ENCODE results near the gene PIAS1. TPM values are rescaled to one million over a fixed set of nuclear protein-coding genes. Genes with fewer than 3 reads are reported as not detected.

PIAS1 gene
- total RNA-seq, 4 donors from 2014 or later: 19.9 to 69.2 (median 26.6) TPM

- no peaks in the 10 kb centered on the region for H3K9me3 ChIP-seq
- peak overlapping the region in 1 of 4 donors; percentile 83 for H3K27ac ChIP-seq
- DNase-seq: no peak
- TF ChIP-seq CTCF (IDR thresholded peaks at IDR 0.05) (no peak), POLR2A (IDR thresholded peaks at IDR 0.05) (no peak)
- no peaks in the 10 kb centered on the region for H3K27me3 ChIP-seq
- 93% methylated on average over 6 to 10 of the region's 12 CpGs for WGBS, 2 donors
- intact Hi-C loops (cut with DNase I): no loop called here
- H3K36me3 ChIP-seq: peaks cover 0 to 8% (median 0%) of the 10 kb centered on the region in 3 donors
- H3K4me3 ChIP-seq: no peak overlapping the region
- H3K4me1 ChIP-seq: peaks cover 14 to 45% (median 25%) of the 10 kb centered on the region in 3 donors
These were observed 152.6 kb downstream of the PIAS1 start for GRCh38 chr15:68206711-68207151.

- Histone ChIP-seq H3K4me3 (no peak overlapping the region), H3K27ac (no peak overlapping the region), H3K36me3 (peaks cover 0 to 8% (median 0%) of the 10 kb centered on the region in 3 donors), H3K4me1 (peaks cover 14 to 45% (median 25%) of the 10 kb centered on the region in 3 donors), H3K9me3 (no peaks in the 10 kb centered on the region), H3K27me3 (no peaks in the 10 kb centered on the region)
- whole genome bisulfite sequencing, 2 donors: 80 to 100% methylated on average over 3 to 6 of the region's 12 CpGs
- TF ChIP-seq CTCF (IDR thresholded peaks at IDR 0.05): no peak
- no peak for TF ChIP-seq POLR2A (IDR thresholded peaks at IDR 0.05)
- intact Hi-C loops (cut with DNase I): no loop called here
- no peak for DNase-seq
These were observed 153.2 kb downstream of the PIAS1 start for GRCh38 chr15:68207176-68207935.

- no peaks in the 10 kb centered on the region for H3K27me3 ChIP-seq
- DNase-seq: no peak
- TF ChIP-seq POLR2A (IDR thresholded peaks at IDR 0.05): no peak
- no peak for TF ChIP-seq CTCF (IDR thresholded peaks at IDR 0.05)
- peaks cover 14 to 45% (median 25%) of the 10 kb centered on the region in 3 donors for H3K4me1 ChIP-seq
- no peak overlapping the region for H3K27ac ChIP-seq
- H3K4me3 ChIP-seq: no peak overlapping the region
- intact Hi-C loops (cut with DNase I): no loop called here
- WGBS, 2 donors: 64 to 92% methylated on average over 16 of the region's 16 CpGs
- H3K9me3 ChIP-seq: no peaks in the 10 kb centered on the region
- peaks cover 0 to 8% (median 0%) of the 10 kb centered on the region in 3 donors for H3K36me3 ChIP-seq
These were observed 154.0 kb downstream of the PIAS1 start for GRCh38 chr15:68208136-68208535.

DNA sequence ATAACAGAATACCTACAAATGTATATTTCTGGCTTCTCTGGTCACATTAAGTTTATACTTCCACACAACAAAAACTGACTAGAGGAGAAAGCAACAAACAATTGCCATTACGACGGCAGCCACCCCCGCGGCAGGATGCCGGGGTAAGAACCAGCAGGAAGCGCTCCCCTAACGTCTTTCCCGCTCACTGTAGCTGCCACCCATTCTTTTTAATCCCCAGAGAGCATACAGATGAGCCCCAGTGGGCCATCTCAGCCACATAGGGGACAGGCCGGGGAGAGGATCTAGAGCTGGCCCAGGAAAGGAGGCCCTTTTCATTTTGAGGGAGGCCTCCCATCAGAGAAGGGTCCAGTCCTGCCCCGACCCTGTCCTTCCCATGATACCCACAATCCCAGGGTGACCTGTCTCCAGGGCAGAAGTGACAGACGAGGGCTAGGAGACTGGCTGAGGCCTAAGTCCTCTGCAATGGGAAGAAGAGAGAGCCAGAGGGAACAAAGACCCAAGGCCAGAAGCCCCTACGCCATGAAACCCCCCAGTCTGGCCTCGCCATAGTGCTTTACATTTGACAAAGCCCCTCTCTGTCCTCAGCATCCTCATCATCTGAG is 154.6 kb downstream of the PIAS1 start:
- no peak for DNase-seq

More for the DNA sequence above, 154.6 kb downstream of the PIAS1 start:
- TF ChIP-seq CTCF (IDR thresholded peaks at IDR 0.05): no peak
- TF ChIP-seq POLR2A (IDR thresholded peaks at IDR 0.05): no peak
- Histone ChIP-seq H3K27ac (no peak overlapping the region), H3K9me3 (no peaks in the 10 kb centered on the region), H3K4me1 (peaks cover 14 to 42% (median 25%) of the 10 kb centered on the region in 3 donors), H3K27me3 (no peaks in the 10 kb centered on the region), H3K4me3 (no peak overlapping the region), H3K36me3 (peaks cover 0 to 12% (median 0%) of the 10 kb centered on the region in 3 donors)
- WGBS, 2 donors: 67 to 78% methylated on average over 7 to 11 of the region's 13 CpGs
- intact Hi-C loops (cut with DNase I): no loop called here
